A549 (cell line): ENCODE measurements around the gene PRRX2.

Source experiments
- CHD2 ChIP-seq: fragments of 150-350 bp; IDR thresholded peaks from 2 replicates; pipeline ENCODE4 v1.6.1; 2014; ENCODE audit warnings: low read length; ENCODE audit not compliant: partially characterized antibody
- E2F6 ChIP-seq: IDR thresholded peaks from 2 replicates; pipeline ENCODE4 v1.6.1; 2012; ENCODE audit warnings: low read depth, borderline replicate concordance
- EP300 ChIP-seq, 2 experiments: fragments of >200 bp; sonication (Bioruptor Twin); formaldehyde crosslinking; IDR thresholded peaks; 2 replicates in 1 of 2; 3 replicates in 1 of 2; pipeline ENCODE4 v1.6.1; 2016 to 2017
- HOXA7 ChIP-seq: fragments of 250-450 bp; sonication (Bioruptor Pico); IDR thresholded peaks from 2 replicates; pipeline ENCODE4 v1.5.0; 2020; ENCODE audit warnings: mild to moderate bottlenecking, moderate library complexity
- JUN ChIP-seq, 2 experiments: fragments of >200 bp; sonication (Bioruptor Twin); formaldehyde crosslinking; IDR thresholded peaks; 2 replicates in 1 of 2; 3 replicates in 1 of 2; pipeline ENCODE4 v1.6.1; 2016 to 2017
- MAX ChIP-seq: IDR thresholded peaks from 2 replicates; pipeline ENCODE4 v1.6.1; 2012
- NR3C1 ChIP-seq: fragments of >200 bp; sonication (Bioruptor Twin); formaldehyde crosslinking; IDR thresholded peaks from 3 replicates; pipeline ENCODE4 v1.6.1; 2017
- RAD21 ChIP-seq, 2 experiments: fragments of >200 bp in 1 of 2; sonication (Bioruptor Twin) in 1 of 2; formaldehyde crosslinking in 1 of 2; IDR thresholded peaks in 1 of 2; conservative IDR thresholded peaks in 1 of 2; 2 replicates in 1 of 2; 3 replicates in 1 of 2; pipeline ENCODE4 v1.6.1; 2012 to 2018; ENCODE audit warnings: inconsistent platforms in 1 of 2
- REST ChIP-seq: fragments of 200-600 bp; sonication (generic); IDR thresholded peaks from 2 replicates; pipeline ENCODE4 v1.6.1; 2016; ENCODE audit warnings: antibody characterized with exemption, mild to moderate bottlenecking, moderate library complexity
- SREBF2 ChIP-seq: fragments of 450-650 bp; IDR thresholded peaks from 2 replicates; pipeline ENCODE4 v1.6.1; 2014; ENCODE audit warnings: mild to moderate bottlenecking, moderate library complexity
- TF ChIP-seq, protein P1 (sequence below): fragments of 150-350 bp; IDR thresholded peaks from 2 replicates; pipeline ENCODE4 v1.6.1; 2014; ENCODE audit warnings: low read depth, mild to moderate bottlenecking, low read length
- TF ChIP-seq, protein P2 (sequence below): fragments of >200 bp; sonication (Bioruptor Twin); formaldehyde crosslinking; IDR thresholded peaks from 3 replicates; pipeline ENCODE4 v1.5.1; 2016

GRCh38 chr9:129698254-129698757, 32.9 kb downstream of the PRRX2 start:
- TF ChIP-seq E2F6 (no peak), MAX (no peak), HOXA7 (CRISPR knock-in tag) (no peak), REST (no peak), SREBF2 (no peak), CHD2 (no peak), RAD21 (conservative IDR thresholded peaks at IDR 0.05 in 1 of 2, IDR thresholded peaks at IDR 0.05 in 1 of 2) (no peak), EP300 (IDR thresholded peaks at IDR 0.05) (no peak), NR3C1 (no peak), JUN (IDR thresholded peaks at IDR 0.05) (no peak)
- TF ChIP-seq, protein P1, sequence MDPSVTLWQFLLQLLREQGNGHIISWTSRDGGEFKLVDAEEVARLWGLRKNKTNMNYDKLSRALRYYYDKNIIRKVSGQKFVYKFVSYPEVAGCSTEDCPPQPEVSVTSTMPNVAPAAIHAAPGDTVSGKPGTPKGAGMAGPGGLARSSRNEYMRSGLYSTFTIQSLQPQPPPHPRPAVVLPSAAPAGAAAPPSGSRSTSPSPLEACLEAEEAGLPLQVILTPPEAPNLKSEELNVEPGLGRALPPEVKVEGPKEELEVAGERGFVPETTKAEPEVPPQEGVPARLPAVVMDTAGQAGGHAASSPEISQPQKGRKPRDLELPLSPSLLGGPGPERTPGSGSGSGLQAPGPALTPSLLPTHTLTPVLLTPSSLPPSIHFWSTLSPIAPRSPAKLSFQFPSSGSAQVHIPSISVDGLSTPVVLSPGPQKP, result no peak
- TF ChIP-seq, protein P2, sequence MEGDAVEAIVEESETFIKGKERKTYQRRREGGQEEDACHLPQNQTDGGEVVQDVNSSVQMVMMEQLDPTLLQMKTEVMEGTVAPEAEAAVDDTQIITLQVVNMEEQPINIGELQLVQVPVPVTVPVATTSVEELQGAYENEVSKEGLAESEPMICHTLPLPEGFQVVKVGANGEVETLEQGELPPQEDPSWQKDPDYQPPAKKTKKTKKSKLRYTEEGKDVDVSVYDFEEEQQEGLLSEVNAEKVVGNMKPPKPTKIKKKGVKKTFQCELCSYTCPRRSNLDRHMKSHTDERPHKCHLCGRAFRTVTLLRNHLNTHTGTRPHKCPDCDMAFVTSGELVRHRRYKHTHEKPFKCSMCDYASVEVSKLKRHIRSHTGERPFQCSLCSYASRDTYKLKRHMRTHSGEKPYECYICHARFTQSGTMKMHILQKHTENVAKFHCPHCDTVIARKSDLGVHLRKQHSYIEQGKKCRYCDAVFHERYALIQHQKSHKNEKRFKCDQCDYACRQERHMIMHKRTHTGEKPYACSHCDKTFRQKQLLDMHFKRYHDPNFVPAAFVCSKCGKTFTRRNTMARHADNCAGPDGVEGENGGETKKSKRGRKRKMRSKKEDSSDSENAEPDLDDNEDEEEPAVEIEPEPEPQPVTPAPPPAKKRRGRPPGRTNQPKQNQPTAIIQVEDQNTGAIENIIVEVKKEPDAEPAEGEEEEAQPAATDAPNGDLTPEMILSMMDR, result no peak
